ENCODE data around the gene FBF1.

The FBF1 gene

GRCh38 chr17:75899767-75900468, 40.9 kb downstream of the FBF1 start:
- no peak overlapping the region for H3K4me3 ChIP-seq (ENCODE audit: low read depth, low read length)
- no peak for TF ChIP-seq CTCF (IDR thresholded peaks at IDR 0.05; ENCODE audit: borderline replicate concordance, insufficient read depth, low read depth, low read length)

GRCh38 chr17:75899353-75899752, 41.5 kb downstream of the FBF1 start:
- no peak overlapping the region for H3K4me3 ChIP-seq (ENCODE audit: low read depth, low read length)
- TF ChIP-seq CTCF (IDR thresholded peaks at IDR 0.05; ENCODE audit: borderline replicate concordance, insufficient read depth, low read depth, low read length), result no peak

- no peak overlapping the region for H3K4me3 ChIP-seq (ENCODE audit: low read depth, low read length)
- no peak for TF ChIP-seq CTCF (IDR thresholded peaks at IDR 0.05; ENCODE audit: borderline replicate concordance, insufficient read depth, low read depth, low read length)
These were observed 42.1 kb downstream of the FBF1 start for GRCh38 chr17:75898791-75899190.

- no peak overlapping the region for H3K4me3 ChIP-seq (ENCODE audit: low read depth, low read length)
- TF ChIP-seq CTCF (IDR thresholded peaks at IDR 0.05; ENCODE audit: borderline replicate concordance, insufficient read depth, low read depth, low read length), result no peak
These were observed 42.8 kb downstream of the FBF1 start for GRCh38 chr17:75898065-75898464.

GRCh38 chr17:75897160-75898019, 43.5 kb downstream of the FBF1 start:
- no peak for TF ChIP-seq CTCF (IDR thresholded peaks at IDR 0.05; ENCODE audit: borderline replicate concordance, insufficient read depth, low read depth, low read length)
- H3K4me3 ChIP-seq (ENCODE audit: low read depth, low read length), result peak overlapping the region; percentile 91

- peak; percentile 49 for TF ChIP-seq CTCF (IDR thresholded peaks at IDR 0.05; ENCODE audit: borderline replicate concordance, insufficient read depth, low read depth, low read length)
- peak within 1 kb of the TSS; percentile 91 for H3K4me3 ChIP-seq (ENCODE audit: low read depth, low read length)
These were observed 44.3 kb downstream of the FBF1 start, which contains the start of gene TRIM65 for GRCh38 chr17:75896415-75897159. TSS of gene TRIM65 (minus strand) at chr17:75896951. CDS start at chr17:75896937, 14 bp downstream.

Measured in GM12875 (cell line).